Panc1 (cell line): ENCODE measurements around the gene MRPL14. TPM values are rescaled to one million over a fixed set of nuclear protein-coding genes. Genes with fewer than 3 reads are reported as not detected.

Source experiments
- ATAC-seq: fragments of 200-7000 bp; cut with Tn5 transposase; 2 replicates; pipeline ENCODE4 v1.9.1; 2020; ENCODE audit warnings: mild to moderate bottlenecking, moderate library complexity
- BruUV-seq: library from RNA; stranded (reverse); fragments of 400-500 nt; replicated peaks from 2 replicates; lab custom pipeline; 2021; lab: Mats Ljungman, UMichigan
- CTCF ChIA-PET: fragments of 300-600 bp; sonication (Branson Sonifier 250); formaldehyde crosslinking; loops from one replicate; lab custom pipeline; 2022; ENCODE audit warnings: antibody characterized with exemption; lab: Charles Lee
- POLR2A ChIA-PET: fragments of 300-600 bp; sonication (Branson Sonifier 250); formaldehyde crosslinking; loops from one replicate; lab custom pipeline; 2022; ENCODE audit warnings: antibody characterized with exemption; lab: Charles Lee
- DNase-seq: peaks from one replicate; pipeline ENCODE4 v3.0.0-alpha.2; 2010; ENCODE audit warnings: low read depth, low spot score
- H3K27ac ChIP-seq: 2 replicates; pipeline ENCODE4 v1.5.1; 2011; ENCODE audit warnings: mild to moderate bottlenecking, low read length, inconsistent platforms
- H3K27me3 ChIP-seq: fragments of 200-500 bp; sonication (Bioruptor generic); 2 replicates; pipeline ENCODE4 v1.6.0; 2014; ENCODE audit warnings: low read length, inconsistent platforms; ENCODE audit not compliant: control insufficient read depth, insufficient read depth
- H3K36me3 ChIP-seq: fragments of 200-500 bp; sonication (Bioruptor generic); 2 replicates; pipeline ENCODE4 v1.5.1; 2014; ENCODE audit warnings: inconsistent platforms, mild to moderate bottlenecking, low read length, moderate library complexity; ENCODE audit not compliant: control insufficient read depth, insufficient read depth
- H3K4me1 ChIP-seq: 2 replicates; pipeline ENCODE4 v1.5.1; 2011; ENCODE audit warnings: inconsistent platforms, mild to moderate bottlenecking, low read length, moderate library complexity; ENCODE audit not compliant: control insufficient read depth, insufficient read depth
- H3K4me3 ChIP-seq, 2 experiments: 2 replicates each; pipeline ENCODE4 v1.5.1; 2011 to 2012; ENCODE audit warnings: low read depth in 2 of 2, low read length in 2 of 2, mild to moderate bottlenecking in 2 of 2, inconsistent platforms in 1 of 2, moderate library complexity in 1 of 2
- H3K9me3 ChIP-seq: fragments of 200-500 bp; sonication (Bioruptor generic); 2 replicates; pipeline ENCODE4 v1.5.1; 2014; ENCODE audit warnings: low read depth, mild to moderate bottlenecking, inconsistent platforms, low read length, moderate library complexity; ENCODE audit not compliant: control insufficient read depth, insufficient read depth
- POLR2AphosphoS5 ChIP-seq: IDR thresholded peaks from 2 replicates; pipeline ENCODE4 v1.6.1; 2012; ENCODE audit warnings: mild to moderate bottlenecking, low read depth, low read length, moderate library complexity
- REST ChIP-seq, 2 experiments: IDR thresholded peaks; 2 replicates each; pipeline ENCODE4 v1.6.1; 2011 to 2012; ENCODE audit warnings: low read depth in 2 of 2, control low read depth in 1 of 2, low read length in 1 of 2, mild to moderate bottlenecking in 1 of 2, moderate library complexity in 1 of 2; ENCODE audit not compliant: insufficient read depth in 1 of 2
- SIN3A ChIP-seq: IDR thresholded peaks from 2 replicates; pipeline ENCODE4 v1.6.1; 2012; ENCODE audit warnings: low read depth, mild to moderate bottlenecking, low read length, moderate library complexity, borderline replicate concordance; ENCODE audit not compliant: insufficient read depth
- TCF7L2 ChIP-seq: IDR thresholded peaks from 2 replicates; pipeline ENCODE4 v1.6.1; 2011; ENCODE audit warnings: mild to moderate bottlenecking, low read depth, low read length, inconsistent platforms
- in situ Hi-C: cut with HindIII; loops from 2 replicates; pipeline ENCODE4 v1.10.0; 2016; ENCODE audit warnings: low sequenced_read_pairs, low pct_unique_long_range_greater_than_20kb
- intact Hi-C: fragments of 100-400 bp; cut with micrococcal nuclease; formaldehyde crosslinking; loops from one replicate; pipeline ENCODE4 v1.10.0; 2022; ENCODE audit not compliant: unreplicated experiment
- total RNA-seq: library from RNA; stranded (reverse); gene quantifications from one replicate; pipeline ENCODE4 v1.2.1, GENCODE V29; 2021; ENCODE audit not compliant: unreplicated experiment
- TF ChIP-seq, protein P1 (sequence below): fragments of 450-650 bp; IDR thresholded peaks from 2 replicates; pipeline ENCODE4 v1.5.1; 2017; ENCODE audit warnings: mild to moderate bottlenecking

The MRPL14 gene
- total RNA-seq, 1 experiment from 2014 or later = 82.0 TPM

GRCh38 chr6:44074813-44075646 lies 52.2 kb downstream of the MRPL14 start:
- no peak for TF ChIP-seq REST (IDR thresholded peaks at IDR 0.05; ENCODE audit: insufficient read depth in 1 of 2, low read depth in 2 of 2, low read length in 1 of 2)
- TF ChIP-seq, protein P1, sequence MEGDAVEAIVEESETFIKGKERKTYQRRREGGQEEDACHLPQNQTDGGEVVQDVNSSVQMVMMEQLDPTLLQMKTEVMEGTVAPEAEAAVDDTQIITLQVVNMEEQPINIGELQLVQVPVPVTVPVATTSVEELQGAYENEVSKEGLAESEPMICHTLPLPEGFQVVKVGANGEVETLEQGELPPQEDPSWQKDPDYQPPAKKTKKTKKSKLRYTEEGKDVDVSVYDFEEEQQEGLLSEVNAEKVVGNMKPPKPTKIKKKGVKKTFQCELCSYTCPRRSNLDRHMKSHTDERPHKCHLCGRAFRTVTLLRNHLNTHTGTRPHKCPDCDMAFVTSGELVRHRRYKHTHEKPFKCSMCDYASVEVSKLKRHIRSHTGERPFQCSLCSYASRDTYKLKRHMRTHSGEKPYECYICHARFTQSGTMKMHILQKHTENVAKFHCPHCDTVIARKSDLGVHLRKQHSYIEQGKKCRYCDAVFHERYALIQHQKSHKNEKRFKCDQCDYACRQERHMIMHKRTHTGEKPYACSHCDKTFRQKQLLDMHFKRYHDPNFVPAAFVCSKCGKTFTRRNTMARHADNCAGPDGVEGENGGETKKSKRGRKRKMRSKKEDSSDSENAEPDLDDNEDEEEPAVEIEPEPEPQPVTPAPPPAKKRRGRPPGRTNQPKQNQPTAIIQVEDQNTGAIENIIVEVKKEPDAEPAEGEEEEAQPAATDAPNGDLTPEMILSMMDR = no peak; the same call in none of the 2 replicates
- no peak for TF ChIP-seq POLR2AphosphoS5
- TF ChIP-seq TCF7L2 = no peak
- no peak for TF ChIP-seq SIN3A
- Histone ChIP-seq H3K36me3 (no peaks in the 10 kb centered on the region), H3K4me1 (peaks cover 22% of the 10 kb centered on the region), H3K27ac (peak overlapping the region; percentile 29), H3K27me3 (no peaks in the 10 kb centered on the region), H3K9me3 (no peaks in the 10 kb centered on the region), H3K4me3 (no peak overlapping the region)
- ChIA-PET CTCF (interaction anchor here (0.6 to 4.0 kb wide), 6 partner anchors 28 to 305 kb away, joined by 3 to 16 read pairs (median 4); partner anchors contain the start of gene VEGFA), POLR2A (no interaction called here)
- in situ Hi-C loops (no loop called here), intact Hi-C loops (loop anchor here (1.0 to 10.0 kb wide), 4 partner anchors 64 to 468 kb away; no protein-coding TSS in a partner anchor)
- ATAC-seq (peak; percentile 15), DNase-seq (no peak)
- no TSS peak for BruUV-seq

DNA sequence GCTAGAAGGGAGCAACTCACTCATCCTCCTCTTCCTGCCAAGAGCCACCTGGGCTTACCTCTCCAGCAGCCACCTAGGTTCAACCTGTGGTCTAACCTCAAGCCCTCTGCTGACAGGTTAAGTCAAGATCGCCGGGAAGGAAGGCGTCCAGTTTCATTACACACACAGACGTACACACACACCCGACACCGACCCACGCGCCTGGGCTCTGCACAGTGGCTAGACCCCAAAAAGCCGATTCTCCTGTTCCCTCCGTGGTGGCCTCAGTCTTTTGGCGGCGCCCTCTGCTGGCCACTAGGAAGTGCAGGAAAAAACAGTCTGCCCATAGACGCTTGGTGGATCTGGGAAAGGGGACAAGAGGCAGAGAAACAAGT lies 52.8 kb downstream of the MRPL14 start:
- Histone ChIP-seq H3K4me3 (no peak overlapping the region), H3K9me3 (no peaks in the 10 kb centered on the region), H3K4me1 (peaks cover 22% of the 10 kb centered on the region), H3K27ac (peak overlapping the region; percentile 88), H3K27me3 (no peaks in the 10 kb centered on the region), H3K36me3 (no peaks in the 10 kb centered on the region)
- TF ChIP-seq, protein P1 = peak; percentile 95
- no peak for TF ChIP-seq POLR2AphosphoS5
- CTCF ChIA-PET = interaction anchor here (0.6 to 4.0 kb wide), 4 partner anchors 176 to 304 kb away, joined by 3 to 16 read pairs (median 4); partner anchors contain the start of gene VEGFA
- DNase-seq (no peak), ATAC-seq (peak; percentile 67)
- BruUV-seq = no TSS peak
- POLR2A ChIA-PET = no interaction called here
- in situ Hi-C loops = no loop called here
- intact Hi-C loops = loop anchor here (1.0 to 10.0 kb wide), 3 partner anchors 63 to 305 kb away; no protein-coding TSS in a partner anchor
